HL-60 (cell line): ENCODE data around the gene PIGV.

Experiments
- POLR2AphosphoS5 ChIP-seq: IDR thresholded peaks from 2 replicates; pipeline ENCODE4 v1.6.1; 2012; ENCODE audit warnings: low read depth
- TF ChIP-seq, protein P1 (sequence below): IDR thresholded peaks from 2 replicates; pipeline ENCODE4 v1.6.1; 2012; ENCODE audit warnings: low read depth; ENCODE audit not compliant: insufficient replicate concordance
- TF ChIP-seq, protein P2 (sequence below): IDR thresholded peaks from one replicate; pipeline ENCODE4 v1.5.1; 2011; ENCODE audit warnings: low read length, control low read depth, inconsistent platforms; ENCODE audit not compliant: insufficient read depth

DNA sequence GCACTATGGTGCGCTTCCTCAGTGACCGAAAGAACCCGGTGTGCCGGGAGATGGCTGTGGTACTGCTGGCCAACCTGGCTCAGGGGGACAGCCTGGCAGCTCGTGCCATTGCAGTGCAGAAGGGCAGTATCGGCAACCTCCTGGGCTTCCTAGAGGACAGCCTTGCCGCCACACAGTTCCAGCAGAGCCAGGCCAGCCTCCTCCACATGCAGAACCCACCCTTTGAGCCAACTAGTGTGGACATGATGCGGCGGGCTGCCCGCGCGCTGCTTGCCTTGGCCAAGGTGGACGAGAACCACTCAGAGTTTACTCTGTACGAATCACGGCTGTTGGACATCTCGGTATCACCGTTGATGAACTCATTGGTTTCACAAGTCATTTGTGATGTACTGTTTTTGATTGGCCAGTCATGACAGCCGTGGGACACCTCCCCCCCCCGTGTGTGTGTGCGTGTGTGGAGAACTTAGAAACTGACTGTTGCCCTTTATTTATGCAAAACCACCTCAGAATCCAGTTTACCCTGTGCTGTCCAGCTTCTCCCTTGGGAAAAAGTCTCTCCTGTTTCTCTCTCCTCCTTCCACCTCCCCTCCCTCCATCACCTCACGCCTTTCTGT is 7.3 kb upstream of the PIGV start:
- TF ChIP-seq, protein P1, sequence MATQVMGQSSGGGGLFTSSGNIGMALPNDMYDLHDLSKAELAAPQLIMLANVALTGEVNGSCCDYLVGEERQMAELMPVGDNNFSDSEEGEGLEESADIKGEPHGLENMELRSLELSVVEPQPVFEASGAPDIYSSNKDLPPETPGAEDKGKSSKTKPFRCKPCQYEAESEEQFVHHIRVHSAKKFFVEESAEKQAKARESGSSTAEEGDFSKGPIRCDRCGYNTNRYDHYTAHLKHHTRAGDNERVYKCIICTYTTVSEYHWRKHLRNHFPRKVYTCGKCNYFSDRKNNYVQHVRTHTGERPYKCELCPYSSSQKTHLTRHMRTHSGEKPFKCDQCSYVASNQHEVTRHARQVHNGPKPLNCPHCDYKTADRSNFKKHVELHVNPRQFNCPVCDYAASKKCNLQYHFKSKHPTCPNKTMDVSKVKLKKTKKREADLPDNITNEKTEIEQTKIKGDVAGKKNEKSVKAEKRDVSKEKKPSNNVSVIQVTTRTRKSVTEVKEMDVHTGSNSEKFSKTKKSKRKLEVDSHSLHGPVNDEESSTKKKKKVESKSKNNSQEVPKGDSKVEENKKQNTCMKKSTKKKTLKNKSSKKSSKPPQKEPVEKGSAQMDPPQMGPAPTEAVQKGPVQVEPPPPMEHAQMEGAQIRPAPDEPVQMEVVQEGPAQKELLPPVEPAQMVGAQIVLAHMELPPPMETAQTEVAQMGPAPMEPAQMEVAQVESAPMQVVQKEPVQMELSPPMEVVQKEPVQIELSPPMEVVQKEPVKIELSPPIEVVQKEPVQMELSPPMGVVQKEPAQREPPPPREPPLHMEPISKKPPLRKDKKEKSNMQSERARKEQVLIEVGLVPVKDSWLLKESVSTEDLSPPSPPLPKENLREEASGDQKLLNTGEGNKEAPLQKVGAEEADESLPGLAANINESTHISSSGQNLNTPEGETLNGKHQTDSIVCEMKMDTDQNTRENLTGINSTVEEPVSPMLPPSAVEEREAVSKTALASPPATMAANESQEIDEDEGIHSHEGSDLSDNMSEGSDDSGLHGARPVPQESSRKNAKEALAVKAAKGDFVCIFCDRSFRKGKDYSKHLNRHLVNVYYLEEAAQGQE: no peak
- TF ChIP-seq POLR2AphosphoS5: no peak
- TF ChIP-seq, protein P2, sequence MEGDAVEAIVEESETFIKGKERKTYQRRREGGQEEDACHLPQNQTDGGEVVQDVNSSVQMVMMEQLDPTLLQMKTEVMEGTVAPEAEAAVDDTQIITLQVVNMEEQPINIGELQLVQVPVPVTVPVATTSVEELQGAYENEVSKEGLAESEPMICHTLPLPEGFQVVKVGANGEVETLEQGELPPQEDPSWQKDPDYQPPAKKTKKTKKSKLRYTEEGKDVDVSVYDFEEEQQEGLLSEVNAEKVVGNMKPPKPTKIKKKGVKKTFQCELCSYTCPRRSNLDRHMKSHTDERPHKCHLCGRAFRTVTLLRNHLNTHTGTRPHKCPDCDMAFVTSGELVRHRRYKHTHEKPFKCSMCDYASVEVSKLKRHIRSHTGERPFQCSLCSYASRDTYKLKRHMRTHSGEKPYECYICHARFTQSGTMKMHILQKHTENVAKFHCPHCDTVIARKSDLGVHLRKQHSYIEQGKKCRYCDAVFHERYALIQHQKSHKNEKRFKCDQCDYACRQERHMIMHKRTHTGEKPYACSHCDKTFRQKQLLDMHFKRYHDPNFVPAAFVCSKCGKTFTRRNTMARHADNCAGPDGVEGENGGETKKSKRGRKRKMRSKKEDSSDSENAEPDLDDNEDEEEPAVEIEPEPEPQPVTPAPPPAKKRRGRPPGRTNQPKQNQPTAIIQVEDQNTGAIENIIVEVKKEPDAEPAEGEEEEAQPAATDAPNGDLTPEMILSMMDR: no peak
